ENCODE measurements around the gene ZNF688. TPM values are rescaled to one million over a fixed set of nuclear protein-coding genes. Genes with fewer than 3 reads are reported as not detected.

ZNF688 gene
- total and polyA plus RNA-seq, 2 of the 13 experiments (the other 11 are each of a cell fraction or from before 2014, with no cell fraction given) = 2.4 to 5.4 TPM

- TF ChIP-seq, protein P1, sequence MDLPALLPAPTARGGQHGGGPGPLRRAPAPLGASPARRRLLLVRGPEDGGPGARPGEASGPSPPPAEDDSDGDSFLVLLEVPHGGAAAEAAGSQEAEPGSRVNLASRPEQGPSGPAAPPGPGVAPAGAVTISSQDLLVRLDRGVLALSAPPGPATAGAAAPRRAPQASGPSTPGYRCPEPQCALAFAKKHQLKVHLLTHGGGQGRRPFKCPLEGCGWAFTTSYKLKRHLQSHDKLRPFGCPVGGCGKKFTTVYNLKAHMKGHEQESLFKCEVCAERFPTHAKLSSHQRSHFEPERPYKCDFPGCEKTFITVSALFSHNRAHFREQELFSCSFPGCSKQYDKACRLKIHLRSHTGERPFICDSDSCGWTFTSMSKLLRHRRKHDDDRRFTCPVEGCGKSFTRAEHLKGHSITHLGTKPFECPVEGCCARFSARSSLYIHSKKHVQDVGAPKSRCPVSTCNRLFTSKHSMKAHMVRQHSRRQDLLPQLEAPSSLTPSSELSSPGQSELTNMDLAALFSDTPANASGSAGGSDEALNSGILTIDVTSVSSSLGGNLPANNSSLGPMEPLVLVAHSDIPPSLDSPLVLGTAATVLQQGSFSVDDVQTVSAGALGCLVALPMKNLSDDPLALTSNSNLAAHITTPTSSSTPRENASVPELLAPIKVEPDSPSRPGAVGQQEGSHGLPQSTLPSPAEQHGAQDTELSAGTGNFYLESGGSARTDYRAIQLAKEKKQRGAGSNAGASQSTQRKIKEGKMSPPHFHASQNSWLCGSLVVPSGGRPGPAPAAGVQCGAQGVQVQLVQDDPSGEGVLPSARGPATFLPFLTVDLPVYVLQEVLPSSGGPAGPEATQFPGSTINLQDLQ (CRISPR knock-in tag; IDR thresholded peaks at IDR 0.05) = 0 out of 2 replicates have a peak, but pooled peaks have one; percentile 46
- peak; percentile 60; the same call in 1 of the 2 replicates for TF ChIP-seq GFI1 (CRISPR knock-in tag; IDR thresholded peaks at IDR 0.05; ENCODE audit: borderline replicate concordance)
- TF ChIP-seq TARDBP (CRISPR knock-in tag; IDR thresholded peaks at IDR 0.05) = peak; percentile 72
- no peak for TF ChIP-seq ZNF83 (CRISPR knock-in tag; IDR thresholded peaks at IDR 0.05; ENCODE audit: borderline replicate concordance)
- no peak; the same call in 1 of the 2 replicates for TF ChIP-seq MIER2 (CRISPR knock-in tag; IDR thresholded peaks at IDR 0.05)
- TF ChIP-seq ZNF331 (CRISPR knock-in tag; IDR thresholded peaks at IDR 0.05) = no peak; the same call in 1 of the 2 replicates
- peak; percentile 53; the same call in 1 of the 2 replicates for TF ChIP-seq GMEB1 (CRISPR knock-in tag; IDR thresholded peaks at IDR 0.05; ENCODE audit: borderline replicate concordance)
- peak; percentile 40; the same call in 1 of the 2 replicates for TF ChIP-seq SNAPC2 (CRISPR knock-in tag; IDR thresholded peaks at IDR 0.05)
- TF ChIP-seq KLF11 (CRISPR knock-in tag; IDR thresholded peaks at IDR 0.05) = no peak
- TF ChIP-seq ZNF749 (CRISPR knock-in tag; IDR thresholded peaks at IDR 0.05; ENCODE audit: borderline replicate concordance) = no peak
- TF ChIP-seq ZFP62 (CRISPR knock-in tag; IDR thresholded peaks at IDR 0.05) = no peak
- TF ChIP-seq, protein P2, sequence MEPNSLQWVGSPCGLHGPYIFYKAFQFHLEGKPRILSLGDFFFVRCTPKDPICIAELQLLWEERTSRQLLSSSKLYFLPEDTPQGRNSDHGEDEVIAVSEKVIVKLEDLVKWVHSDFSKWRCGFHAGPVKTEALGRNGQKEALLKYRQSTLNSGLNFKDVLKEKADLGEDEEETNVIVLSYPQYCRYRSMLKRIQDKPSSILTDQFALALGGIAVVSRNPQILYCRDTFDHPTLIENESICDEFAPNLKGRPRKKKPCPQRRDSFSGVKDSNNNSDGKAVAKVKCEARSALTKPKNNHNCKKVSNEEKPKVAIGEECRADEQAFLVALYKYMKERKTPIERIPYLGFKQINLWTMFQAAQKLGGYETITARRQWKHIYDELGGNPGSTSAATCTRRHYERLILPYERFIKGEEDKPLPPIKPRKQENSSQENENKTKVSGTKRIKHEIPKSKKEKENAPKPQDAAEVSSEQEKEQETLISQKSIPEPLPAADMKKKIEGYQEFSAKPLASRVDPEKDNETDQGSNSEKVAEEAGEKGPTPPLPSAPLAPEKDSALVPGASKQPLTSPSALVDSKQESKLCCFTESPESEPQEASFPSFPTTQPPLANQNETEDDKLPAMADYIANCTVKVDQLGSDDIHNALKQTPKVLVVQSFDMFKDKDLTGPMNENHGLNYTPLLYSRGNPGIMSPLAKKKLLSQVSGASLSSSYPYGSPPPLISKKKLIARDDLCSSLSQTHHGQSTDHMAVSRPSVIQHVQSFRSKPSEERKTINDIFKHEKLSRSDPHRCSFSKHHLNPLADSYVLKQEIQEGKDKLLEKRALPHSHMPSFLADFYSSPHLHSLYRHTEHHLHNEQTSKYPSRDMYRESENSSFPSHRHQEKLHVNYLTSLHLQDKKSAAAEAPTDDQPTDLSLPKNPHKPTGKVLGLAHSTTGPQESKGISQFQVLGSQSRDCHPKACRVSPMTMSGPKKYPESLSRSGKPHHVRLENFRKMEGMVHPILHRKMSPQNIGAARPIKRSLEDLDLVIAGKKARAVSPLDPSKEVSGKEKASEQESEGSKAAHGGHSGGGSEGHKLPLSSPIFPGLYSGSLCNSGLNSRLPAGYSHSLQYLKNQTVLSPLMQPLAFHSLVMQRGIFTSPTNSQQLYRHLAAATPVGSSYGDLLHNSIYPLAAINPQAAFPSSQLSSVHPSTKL (CRISPR knock-in tag; IDR thresholded peaks at IDR 0.05) = peak; percentile 4; the same call in 1 of the 2 replicates
- TF ChIP-seq THAP9 (CRISPR knock-in tag; IDR thresholded peaks at IDR 0.05; ENCODE audit: borderline replicate concordance) = peak; percentile 80
- TF ChIP-seq HES4 (CRISPR knock-in tag; IDR thresholded peaks at IDR 0.05; ENCODE audit: borderline replicate concordance) = peak; percentile 78; the same call in 1 of the 2 replicates
- TF ChIP-seq ZNF672 (CRISPR knock-in tag; IDR thresholded peaks at IDR 0.05) = no peak
- TF ChIP-seq ZNF597 (CRISPR knock-in tag; IDR thresholded peaks at IDR 0.05) = no peak
These were observed 44.5 kb downstream of the ZNF688 start (continued) for GRCh38 chr16:30526823-30527634.

Data from HepG2 (cell line).